ENCODE measurements around the gene TMEM221.

DNA sequence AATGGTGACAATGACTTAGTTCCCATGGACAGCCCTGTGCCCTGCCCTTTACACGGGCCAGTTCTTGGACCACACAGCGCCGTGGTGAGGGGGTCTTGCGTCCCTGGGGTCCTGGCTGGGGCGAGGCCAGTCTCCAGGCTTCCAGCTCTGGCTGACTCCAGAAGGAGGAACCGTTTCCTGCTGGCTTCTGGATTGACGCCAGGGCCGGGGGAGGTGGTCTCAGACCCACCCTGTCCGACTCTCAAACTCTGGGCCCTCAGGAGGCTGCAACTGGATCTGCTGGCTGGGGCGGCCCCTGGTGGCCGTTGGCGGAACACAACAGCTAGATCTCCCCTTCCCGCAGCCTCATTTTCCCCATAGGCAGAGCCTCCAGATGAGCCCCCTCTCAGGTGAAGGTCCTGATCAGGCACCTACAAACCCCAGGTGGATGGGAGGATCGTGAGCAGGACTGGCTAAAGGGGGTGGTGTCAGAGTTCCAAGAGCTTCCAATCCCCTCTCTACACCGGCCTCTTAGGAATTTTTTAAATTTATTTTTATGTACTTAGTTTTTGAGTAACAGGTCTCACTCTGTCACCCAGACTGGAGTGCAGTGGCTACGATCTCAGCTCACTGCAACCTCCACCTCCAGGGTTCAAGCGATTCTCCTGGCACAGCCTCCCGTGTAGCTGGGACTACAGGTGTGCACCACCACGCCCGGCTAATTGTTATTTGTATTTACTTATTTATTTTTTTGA lies 62.4 kb downstream of the TMEM221 start:
- TF ChIP-seq CTCF (IDR thresholded peaks at IDR 0.05) (peak in 1 of 3 donors; percentile 61), POLR2A (IDR thresholded peaks at IDR 0.05) (no peak)

Data from lower leg skin (tissue), 3 donors.